OCI-LY1 (cell line): Measurements from ENCODE around the gene CCDC85A.

Source experiments
- CTCF ChIP-seq: fragments of 200-600 bp; sonication (generic), shearing (Covaris generic); IDR thresholded peaks from 2 replicates; pipeline ENCODE4 v1.5.1; 2017; ENCODE audit warnings: mild to moderate bottlenecking, antibody characterized with exemption, low read length, moderate library complexity, mixed read lengths
- EZH2 ChIP-seq: fragments of 200-600 bp; sonication (generic), shearing (Covaris generic); IDR thresholded peaks from 2 replicates; pipeline ENCODE4 v1.8.0; 2017; ENCODE audit warnings: borderline replicate concordance, mixed run types, mild to moderate bottlenecking, antibody characterized with exemption, low read length, moderate library complexity, mixed read lengths

GRCh38 chr2:56287974-56288373 is 104.2 kb downstream of the CCDC85A start:
- TF ChIP-seq CTCF (no peak), EZH2 (no peak)
